ENCODE results near the gene PTGER4.
A peak's percentile ranks its signal among the peaks of the same experiment; 100 is the strongest.
"Not testable (repeated sequence)": the region's sequence is repeated elsewhere in the genome, so short reads cannot be mapped to it uniquely, and the experiment has no call there.

PTGER4 gene

GRCh38 chr5:40687321-40687720, 7.6 kb downstream of the PTGER4 start:
- Histone ChIP-seq H3K4me1 (ENCODE audit: control insufficient read depth, insufficient read depth, low read length) (peaks cover 4% of the 10 kb centered on the region), H3K36me3 (ENCODE audit: control insufficient read depth, insufficient read depth, low read length) (peaks cover 6% of the 10 kb centered on the region), H3K27me3 (ENCODE audit: control insufficient read depth, insufficient read depth, low read length) (no peaks in the 10 kb centered on the region), H3K27ac (ENCODE audit: low read depth, low read length) (no peak overlapping the region), H3K9ac (ENCODE audit: low read length) (no peak overlapping the region), H3K4me3 (ENCODE audit: low read length) (peak overlapping the region; percentile 39)

- no peak overlapping the region for H3K9ac ChIP-seq (ENCODE audit: low read length)
- H3K4me3 ChIP-seq (ENCODE audit: low read length): peak overlapping the region; percentile 39
These were observed 8.5 kb downstream of the PTGER4 start for GRCh38 chr5:40688127-40688761.

GRCh38 chr5:40688996-40689395, 9.3 kb downstream of the PTGER4 start:
- Histone ChIP-seq H3K27me3 (ENCODE audit: control insufficient read depth, insufficient read depth, low read length) (no peaks in the 10 kb centered on the region), H3K9ac (ENCODE audit: low read length) (no peak overlapping the region), H3K4me1 (ENCODE audit: control insufficient read depth, insufficient read depth, low read length) (peaks cover 4% of the 10 kb centered on the region)

More at GRCh38 chr5:40688127-40688761, 8.5 kb downstream of the PTGER4 start:
- peak overlapping the region; percentile 3 for H3K27ac ChIP-seq (ENCODE audit: low read depth, low read length)
- H3K36me3 ChIP-seq (ENCODE audit: control insufficient read depth, insufficient read depth, low read length): peaks cover 9% of the 10 kb centered on the region
- H3K4me1 ChIP-seq (ENCODE audit: control insufficient read depth, insufficient read depth, low read length): peaks cover 4% of the 10 kb centered on the region
- H3K27me3 ChIP-seq (ENCODE audit: control insufficient read depth, insufficient read depth, low read length): no peaks in the 10 kb centered on the region

GRCh38 chr5:40689438-40689837, 9.7 kb downstream of the PTGER4 start:
- no peak overlapping the region for H3K27ac ChIP-seq (ENCODE audit: low read depth, low read length)
- H3K4me3 ChIP-seq (ENCODE audit: low read length): no peak overlapping the region
- H3K27me3 ChIP-seq (ENCODE audit: control insufficient read depth, insufficient read depth, low read length): no peaks in the 10 kb centered on the region
- peaks cover 4% of the 10 kb centered on the region for H3K4me1 ChIP-seq (ENCODE audit: control insufficient read depth, insufficient read depth, low read length)
- peaks cover 9% of the 10 kb centered on the region for H3K36me3 ChIP-seq (ENCODE audit: control insufficient read depth, insufficient read depth, low read length)
- no peak overlapping the region for H3K9ac ChIP-seq (ENCODE audit: low read length)

More at GRCh38 chr5:40688996-40689395, 9.3 kb downstream of the PTGER4 start:
- H3K4me3 ChIP-seq (ENCODE audit: low read length): no peak overlapping the region
- H3K36me3 ChIP-seq (ENCODE audit: control insufficient read depth, insufficient read depth, low read length): peaks cover 9% of the 10 kb centered on the region
- H3K27ac ChIP-seq (ENCODE audit: low read depth, low read length): no peak overlapping the region

GRCh38 chr5:40690267-40690666, 10.6 kb downstream of the PTGER4 start:
- Histone ChIP-seq H3K27me3 (ENCODE audit: control insufficient read depth, insufficient read depth, low read length) (no peaks in the 10 kb centered on the region), H3K9ac (ENCODE audit: low read length) (no peak overlapping the region), H3K27ac (ENCODE audit: low read depth, low read length) (no peak overlapping the region)

GRCh38 chr5:40691894-40692293, 12.2 kb downstream of the PTGER4 start:
- no peak overlapping the region for H3K4me3 ChIP-seq (ENCODE audit: low read length)
- no peak overlapping the region for H3K27ac ChIP-seq (ENCODE audit: low read depth, low read length)
- peaks cover 9% of the 10 kb centered on the region for H3K36me3 ChIP-seq (ENCODE audit: control insufficient read depth, insufficient read depth, low read length)
- no peak overlapping the region for H3K9ac ChIP-seq (ENCODE audit: low read length)
- peaks cover 4% of the 10 kb centered on the region for H3K4me1 ChIP-seq (ENCODE audit: control insufficient read depth, insufficient read depth, low read length)
- no peaks in the 10 kb centered on the region for H3K27me3 ChIP-seq (ENCODE audit: control insufficient read depth, insufficient read depth, low read length)

More at GRCh38 chr5:40690267-40690666, 10.6 kb downstream of the PTGER4 start:
- no peak overlapping the region for H3K4me3 ChIP-seq (ENCODE audit: low read length)
- H3K36me3 ChIP-seq (ENCODE audit: control insufficient read depth, insufficient read depth, low read length): peaks cover 9% of the 10 kb centered on the region
- H3K4me1 ChIP-seq (ENCODE audit: control insufficient read depth, insufficient read depth, low read length): peaks cover 4% of the 10 kb centered on the region

- Histone ChIP-seq H3K27ac (ENCODE audit: low read depth, low read length) (no peak overlapping the region), H3K36me3 (ENCODE audit: control insufficient read depth, insufficient read depth, low read length) (peaks cover 9% of the 10 kb centered on the region), H3K27me3 (ENCODE audit: control insufficient read depth, insufficient read depth, low read length) (no peaks in the 10 kb centered on the region), H3K9ac (ENCODE audit: low read length) (no peak overlapping the region), H3K4me3 (ENCODE audit: low read length) (no peak overlapping the region), H3K4me1 (ENCODE audit: control insufficient read depth, insufficient read depth, low read length) (no peaks in the 10 kb centered on the region)
These were observed 14.7 kb downstream of the PTGER4 start for GRCh38 chr5:40694433-40694832.

GRCh38 chr5:40700116-40700782, 20.5 kb downstream of the PTGER4 start:
- H3K4me3 ChIP-seq (ENCODE audit: low read length): no peak overlapping the region

GRCh38 chr5:40702027-40702426, 22.3 kb downstream of the PTGER4 start:
- not testable (repeated sequence) for H3K27me3 ChIP-seq (ENCODE audit: control insufficient read depth, insufficient read depth, low read length); H3K36me3 ChIP-seq (ENCODE audit: control insufficient read depth, insufficient read depth, low read length); H3K4me1 ChIP-seq (ENCODE audit: control insufficient read depth, insufficient read depth, low read length); H3K4me3 ChIP-seq (ENCODE audit: low read length); H3K9ac ChIP-seq (ENCODE audit: low read length); H3K27ac ChIP-seq (ENCODE audit: low read depth, low read length)

More at GRCh38 chr5:40700116-40700782, 20.5 kb downstream of the PTGER4 start:
- H3K9ac ChIP-seq (ENCODE audit: low read length): no peak overlapping the region
- no peaks in the 10 kb centered on the region for H3K4me1 ChIP-seq (ENCODE audit: control insufficient read depth, insufficient read depth, low read length)
- H3K27me3 ChIP-seq (ENCODE audit: control insufficient read depth, insufficient read depth, low read length): no peaks in the 10 kb centered on the region
- no peaks in the 10 kb centered on the region for H3K36me3 ChIP-seq (ENCODE audit: control insufficient read depth, insufficient read depth, low read length)
- H3K27ac ChIP-seq (ENCODE audit: low read depth, low read length): no peak overlapping the region

GRCh38 chr5:40705484-40705883, 25.8 kb downstream of the PTGER4 start:
- not testable (repeated sequence) for H3K4me1 ChIP-seq (ENCODE audit: control insufficient read depth, insufficient read depth, low read length); H3K27me3 ChIP-seq (ENCODE audit: control insufficient read depth, insufficient read depth, low read length); H3K27ac ChIP-seq (ENCODE audit: low read depth, low read length); H3K4me3 ChIP-seq (ENCODE audit: low read length); H3K9ac ChIP-seq (ENCODE audit: low read length); H3K36me3 ChIP-seq (ENCODE audit: control insufficient read depth, insufficient read depth, low read length)

- H3K9ac ChIP-seq (ENCODE audit: low read length); H3K4me1 ChIP-seq (ENCODE audit: control insufficient read depth, insufficient read depth, low read length); H3K27ac ChIP-seq (ENCODE audit: low read depth, low read length); H3K4me3 ChIP-seq (ENCODE audit: low read length); H3K36me3 ChIP-seq (ENCODE audit: control insufficient read depth, insufficient read depth, low read length); H3K27me3 ChIP-seq (ENCODE audit: control insufficient read depth, insufficient read depth, low read length): not testable (repeated sequence)
These were observed 30.9 kb downstream of the PTGER4 start for GRCh38 chr5:40710575-40710974.

GRCh38 chr5:40714001-40714400, 34.3 kb downstream of the PTGER4 start:
- H3K9ac ChIP-seq (ENCODE audit: low read length): no peak overlapping the region
- H3K36me3 ChIP-seq (ENCODE audit: control insufficient read depth, insufficient read depth, low read length): no peaks in the 10 kb centered on the region
- H3K4me3 ChIP-seq (ENCODE audit: low read length): no peak overlapping the region
- H3K27me3 ChIP-seq (ENCODE audit: control insufficient read depth, insufficient read depth, low read length): no peaks in the 10 kb centered on the region
- no peaks in the 10 kb centered on the region for H3K4me1 ChIP-seq (ENCODE audit: control insufficient read depth, insufficient read depth, low read length)
- H3K27ac ChIP-seq (ENCODE audit: low read depth, low read length): no peak overlapping the region

GRCh38 chr5:40716000-40716399, 36.3 kb downstream of the PTGER4 start:
- no peak overlapping the region for H3K4me3 ChIP-seq (ENCODE audit: low read length)
- H3K27ac ChIP-seq (ENCODE audit: low read depth, low read length): no peak overlapping the region
- no peaks in the 10 kb centered on the region for H3K4me1 ChIP-seq (ENCODE audit: control insufficient read depth, insufficient read depth, low read length)
- H3K9ac ChIP-seq (ENCODE audit: low read length): no peak overlapping the region
- no peaks in the 10 kb centered on the region for H3K27me3 ChIP-seq (ENCODE audit: control insufficient read depth, insufficient read depth, low read length)
- no peaks in the 10 kb centered on the region for H3K36me3 ChIP-seq (ENCODE audit: control insufficient read depth, insufficient read depth, low read length)

Measured in rectal smooth muscle tissue (tissue), 1 donor.